ENCODE results near the gene MACROD2. TPM values are rescaled to one million over a fixed set of nuclear protein-coding genes. Genes with fewer than 3 reads are reported as not detected.

MACROD2 gene
- total RNA-seq, 1 donor, result 1.7 TPM

GRCh38 chr20:16049529-16050093 is 2054.3 kb downstream of the MACROD2 start:
- Histone ChIP-seq H3K27me3 (ENCODE audit: insufficient read depth, low read length) (no peaks in the 10 kb centered on the region), H3K4me3 (ENCODE audit: low read length) (no peak overlapping the region), H3K9me3 (ENCODE audit: low read depth, low read length) (no peaks in the 10 kb centered on the region), H3K4me1 (ENCODE audit: insufficient read depth, low read length) (peaks cover 10% of the 10 kb centered on the region)

GRCh38 chr20:16050366-16050765 is 2055.1 kb downstream of the MACROD2 start:
- H3K4me3 ChIP-seq (ENCODE audit: low read length), result no peak overlapping the region
- H3K9me3 ChIP-seq (ENCODE audit: low read depth, low read length), result no peaks in the 10 kb centered on the region
- H3K27me3 ChIP-seq (ENCODE audit: insufficient read depth, low read length), result no peaks in the 10 kb centered on the region
- peaks cover 10% of the 10 kb centered on the region for H3K4me1 ChIP-seq (ENCODE audit: insufficient read depth, low read length)

GRCh38 chr20:16051968-16052367 is 2056.7 kb downstream of the MACROD2 start:
- Histone ChIP-seq H3K9me3 (ENCODE audit: low read depth, low read length) (no peaks in the 10 kb centered on the region), H3K27me3 (ENCODE audit: insufficient read depth, low read length) (no peaks in the 10 kb centered on the region), H3K4me3 (ENCODE audit: low read length) (no peak overlapping the region), H3K4me1 (ENCODE audit: insufficient read depth, low read length) (peaks cover 10% of the 10 kb centered on the region)

- no peaks in the 10 kb centered on the region for H3K27me3 ChIP-seq (ENCODE audit: insufficient read depth, low read length)
- peaks cover 10% of the 10 kb centered on the region for H3K4me1 ChIP-seq (ENCODE audit: insufficient read depth, low read length)
- no peak overlapping the region for H3K4me3 ChIP-seq (ENCODE audit: low read length)
- no peaks in the 10 kb centered on the region for H3K9me3 ChIP-seq (ENCODE audit: low read depth, low read length)
Observed at GRCh38 chr20:16052456-16052855, 2057.1 kb downstream of the MACROD2 start.

- H3K27me3 ChIP-seq (ENCODE audit: insufficient read depth, low read length), result no peaks in the 10 kb centered on the region
- no peak overlapping the region for H3K4me3 ChIP-seq (ENCODE audit: low read length)
- H3K4me1 ChIP-seq (ENCODE audit: insufficient read depth, low read length), result peaks cover 10% of the 10 kb centered on the region
- H3K9me3 ChIP-seq (ENCODE audit: low read depth, low read length), result no peaks in the 10 kb centered on the region
Observed at GRCh38 chr20:16054985-16055384, 2059.7 kb downstream of the MACROD2 start.

- Histone ChIP-seq H3K9me3 (ENCODE audit: low read depth, low read length) (no peaks in the 10 kb centered on the region), H3K4me3 (ENCODE audit: low read length) (no peak overlapping the region), H3K4me1 (ENCODE audit: insufficient read depth, low read length) (no peaks in the 10 kb centered on the region), H3K27me3 (ENCODE audit: insufficient read depth, low read length) (no peaks in the 10 kb centered on the region)
Observed at GRCh38 chr20:16057651-16058050, 2062.3 kb downstream of the MACROD2 start.

- Histone ChIP-seq H3K4me3 (ENCODE audit: low read length) (no peak overlapping the region), H3K4me1 (ENCODE audit: insufficient read depth, low read length) (no peaks in the 10 kb centered on the region), H3K9me3 (ENCODE audit: low read depth, low read length) (no peaks in the 10 kb centered on the region), H3K27me3 (ENCODE audit: insufficient read depth, low read length) (no peaks in the 10 kb centered on the region)
Observed at GRCh38 chr20:16058268-16058667, 2063.0 kb downstream of the MACROD2 start.

GRCh38 chr20:16059841-16060240 is 2064.5 kb downstream of the MACROD2 start:
- Histone ChIP-seq H3K9me3 (ENCODE audit: low read depth, low read length) (no peaks in the 10 kb centered on the region), H3K4me1 (ENCODE audit: insufficient read depth, low read length) (no peaks in the 10 kb centered on the region), H3K27me3 (ENCODE audit: insufficient read depth, low read length) (no peaks in the 10 kb centered on the region), H3K4me3 (ENCODE audit: low read length) (no peak overlapping the region)

- no peaks in the 10 kb centered on the region for H3K4me1 ChIP-seq (ENCODE audit: insufficient read depth, low read length)
- no peaks in the 10 kb centered on the region for H3K27me3 ChIP-seq (ENCODE audit: insufficient read depth, low read length)
- H3K9me3 ChIP-seq (ENCODE audit: low read depth, low read length), result no peaks in the 10 kb centered on the region
- H3K4me3 ChIP-seq (ENCODE audit: low read length), result no peak overlapping the region
Observed at GRCh38 chr20:16061351-16061750, 2066.0 kb downstream of the MACROD2 start.

- Histone ChIP-seq H3K4me3 (ENCODE audit: low read length) (no peak overlapping the region), H3K9me3 (ENCODE audit: low read depth, low read length) (no peaks in the 10 kb centered on the region), H3K27me3 (ENCODE audit: insufficient read depth, low read length) (no peaks in the 10 kb centered on the region), H3K4me1 (ENCODE audit: insufficient read depth, low read length) (no peaks in the 10 kb centered on the region)
Observed at GRCh38 chr20:16062661-16063581, 2067.6 kb downstream of the MACROD2 start.

GRCh38 chr20:16063881-16064280 is 2068.6 kb downstream of the MACROD2 start:
- Histone ChIP-seq H3K9me3 (ENCODE audit: low read depth, low read length) (no peaks in the 10 kb centered on the region), H3K4me1 (ENCODE audit: insufficient read depth, low read length) (peaks cover 5% of the 10 kb centered on the region), H3K4me3 (ENCODE audit: low read length) (no peak overlapping the region), H3K27me3 (ENCODE audit: insufficient read depth, low read length) (no peaks in the 10 kb centered on the region)

GRCh38 chr20:16064989-16065707 is 2069.8 kb downstream of the MACROD2 start:
- no peak overlapping the region for H3K4me3 ChIP-seq (ENCODE audit: low read length)
- peaks cover 6% of the 10 kb centered on the region for H3K4me1 ChIP-seq (ENCODE audit: insufficient read depth, low read length)
- H3K9me3 ChIP-seq (ENCODE audit: low read depth, low read length), result no peaks in the 10 kb centered on the region
- H3K27me3 ChIP-seq (ENCODE audit: insufficient read depth, low read length), result no peaks in the 10 kb centered on the region

- peaks cover 6% of the 10 kb centered on the region for H3K4me1 ChIP-seq (ENCODE audit: insufficient read depth, low read length)
- H3K27me3 ChIP-seq (ENCODE audit: insufficient read depth, low read length), result no peaks in the 10 kb centered on the region
- H3K9me3 ChIP-seq (ENCODE audit: low read depth, low read length), result no peaks in the 10 kb centered on the region
- H3K4me3 ChIP-seq (ENCODE audit: low read length), result no peak overlapping the region
Observed at GRCh38 chr20:16066571-16066970, 2071.3 kb downstream of the MACROD2 start.

- H3K4me3 ChIP-seq (ENCODE audit: low read length), result no peak overlapping the region
- H3K4me1 ChIP-seq (ENCODE audit: insufficient read depth, low read length), result peaks cover 6% of the 10 kb centered on the region
- H3K27me3 ChIP-seq (ENCODE audit: insufficient read depth, low read length), result no peaks in the 10 kb centered on the region
- no peaks in the 10 kb centered on the region for H3K9me3 ChIP-seq (ENCODE audit: low read depth, low read length)
Observed at GRCh38 chr20:16069389-16070010, 2074.2 kb downstream of the MACROD2 start.

- H3K9me3 ChIP-seq (ENCODE audit: low read depth, low read length), result no peaks in the 10 kb centered on the region
- peaks cover 6% of the 10 kb centered on the region for H3K4me1 ChIP-seq (ENCODE audit: insufficient read depth, low read length)
- no peaks in the 10 kb centered on the region for H3K27me3 ChIP-seq (ENCODE audit: insufficient read depth, low read length)
- no peak overlapping the region for H3K4me3 ChIP-seq (ENCODE audit: low read length)
Observed at GRCh38 chr20:16072220-16072619, 2076.9 kb downstream of the MACROD2 start.
